ENCODE data around the gene DNM2.
A peak's percentile ranks its signal among the peaks of the same experiment; 100 is the strongest.
"Not testable (repeated sequence)": the region's sequence is repeated elsewhere in the genome, so short reads cannot be mapped to it uniquely, and the experiment has no call there.

DNM2 gene

DNA sequence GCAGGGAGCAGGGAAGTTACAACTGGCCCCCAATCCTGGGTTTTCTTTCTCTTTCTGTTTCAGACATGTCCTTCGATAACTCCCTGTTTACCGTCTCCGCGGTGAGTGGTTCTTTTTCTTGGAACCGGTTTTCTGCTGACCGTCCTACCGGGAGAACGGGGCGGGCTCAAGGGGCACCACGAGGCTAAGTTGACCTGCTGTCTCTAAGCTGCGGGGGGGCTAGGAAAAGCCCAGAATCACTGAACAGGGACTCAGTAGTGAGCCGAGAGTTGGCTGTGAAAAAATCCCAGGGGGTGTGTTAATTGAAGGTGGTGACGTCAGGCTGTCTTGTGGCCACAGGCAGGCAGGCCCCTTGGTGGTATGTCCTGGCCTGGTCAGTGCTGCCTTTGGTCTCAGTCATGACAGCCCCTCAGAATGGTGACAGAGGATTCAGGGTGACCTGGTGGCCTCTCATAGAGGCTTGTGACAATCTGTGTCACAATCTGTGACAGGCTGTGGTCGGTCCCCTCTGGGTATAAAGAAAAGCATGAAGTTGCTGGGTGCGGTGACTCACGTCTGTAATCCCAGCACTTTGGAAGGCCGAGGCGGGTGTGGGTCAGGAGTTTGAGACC is 145.3 kb downstream of the DNM2 start:
- no peak for DNase-seq (ENCODE audit: low read depth in 2 of 2)

DNA sequence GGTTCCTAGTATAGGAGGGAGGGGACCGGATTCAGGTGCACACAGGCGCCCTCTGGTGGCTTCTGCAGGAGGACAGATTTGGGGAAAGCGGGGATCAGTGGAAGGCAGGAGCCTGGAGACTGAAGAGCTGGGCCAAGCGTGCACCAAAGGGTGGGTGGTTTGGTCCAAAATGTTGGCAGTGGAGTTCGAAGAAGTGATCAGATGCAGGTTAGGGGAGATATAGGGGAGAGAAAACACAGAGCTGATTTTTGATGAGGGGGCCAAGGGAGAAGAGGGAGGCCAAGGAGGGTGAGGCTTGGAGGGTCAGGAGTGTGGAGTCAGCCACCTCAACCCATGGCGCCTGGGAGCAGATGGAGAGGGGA is 146.6 kb downstream of the DNM2 start:
- peak; percentile 73 to 79 for DNase-seq (ENCODE audit: low read depth in 2 of 2)

DNA sequence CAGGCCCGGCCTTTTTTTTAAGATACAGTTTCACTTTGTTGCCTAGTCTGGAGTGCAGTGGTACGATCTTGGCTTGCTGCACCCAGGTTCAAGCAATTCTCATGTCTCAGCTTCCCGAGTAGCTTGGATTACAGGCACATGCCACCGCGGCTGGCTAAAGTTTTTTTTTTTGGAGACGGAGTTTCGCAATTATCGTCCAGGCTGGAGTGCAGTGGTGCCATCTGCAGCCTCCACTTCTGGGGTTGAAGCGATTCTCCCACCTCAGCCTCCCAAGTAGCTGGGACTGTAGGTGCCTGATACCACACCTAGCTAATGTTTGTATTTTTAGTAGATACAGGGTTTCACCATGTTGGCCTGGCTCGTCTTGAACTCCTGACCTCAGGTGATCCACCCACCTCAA is 148.6 kb downstream of the DNM2 start:
- no peak for DNase-seq (ENCODE audit: low read depth in 2 of 2)

DNA sequence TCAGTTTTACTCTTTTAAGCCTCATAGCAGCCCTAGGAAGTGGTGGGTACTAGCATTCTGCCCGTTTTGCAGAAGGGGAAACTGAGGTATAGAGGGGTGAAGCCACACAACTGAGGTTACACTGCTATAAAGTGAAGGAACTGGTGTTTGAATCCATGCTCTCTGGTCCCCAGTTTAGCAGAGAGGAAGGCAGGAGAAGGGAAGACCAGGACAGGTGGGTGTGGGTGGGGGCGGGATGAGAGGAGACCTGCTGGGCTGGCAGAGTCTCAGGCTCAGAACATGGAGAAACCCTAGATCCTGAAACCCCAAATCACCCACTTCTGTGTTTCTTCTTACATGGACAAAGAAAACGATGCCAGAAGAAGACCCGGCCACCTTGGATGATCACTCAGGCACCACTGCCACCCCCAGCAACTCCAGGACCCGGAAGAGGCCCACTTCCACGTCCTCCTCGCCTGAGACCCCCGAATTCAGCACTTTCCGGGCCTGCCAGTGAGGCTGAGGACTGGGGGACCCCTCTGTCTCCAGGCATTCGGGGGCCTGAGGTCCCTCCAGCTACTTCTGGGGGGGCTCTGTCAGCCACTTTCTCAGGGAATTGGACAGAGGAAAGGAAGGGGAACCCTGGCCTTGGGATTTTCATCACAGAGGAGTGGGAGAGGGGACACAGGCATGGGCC is 151.1 kb downstream of the DNM2 start:
- DNase-seq (ENCODE audit: low read depth in 2 of 2): no peak

DNA sequence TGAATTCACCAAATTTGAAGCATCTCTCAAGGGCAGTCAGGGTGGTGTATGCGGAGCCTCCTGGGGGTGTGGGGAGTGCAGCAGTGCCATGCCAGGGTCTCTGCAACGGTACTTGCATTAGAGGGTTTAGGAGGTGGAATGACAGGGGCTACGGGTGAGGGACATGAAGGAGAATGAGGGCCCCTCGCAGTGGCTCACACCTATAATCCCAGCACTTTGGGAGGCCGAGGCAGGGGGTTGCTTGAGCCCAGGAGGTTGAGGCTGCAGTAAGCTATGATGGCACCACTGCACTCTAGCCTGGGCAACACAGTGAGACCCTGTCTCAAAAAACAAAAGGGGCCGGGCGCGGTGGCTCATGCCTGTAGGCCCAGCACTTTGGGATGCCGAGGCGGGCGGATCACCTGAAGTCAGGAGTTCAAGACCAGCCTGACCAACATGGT is 152.0 kb downstream of the DNM2 start:
- DNase-seq (ENCODE audit: low read depth in 2 of 2): not testable (repeated sequence)

DNA sequence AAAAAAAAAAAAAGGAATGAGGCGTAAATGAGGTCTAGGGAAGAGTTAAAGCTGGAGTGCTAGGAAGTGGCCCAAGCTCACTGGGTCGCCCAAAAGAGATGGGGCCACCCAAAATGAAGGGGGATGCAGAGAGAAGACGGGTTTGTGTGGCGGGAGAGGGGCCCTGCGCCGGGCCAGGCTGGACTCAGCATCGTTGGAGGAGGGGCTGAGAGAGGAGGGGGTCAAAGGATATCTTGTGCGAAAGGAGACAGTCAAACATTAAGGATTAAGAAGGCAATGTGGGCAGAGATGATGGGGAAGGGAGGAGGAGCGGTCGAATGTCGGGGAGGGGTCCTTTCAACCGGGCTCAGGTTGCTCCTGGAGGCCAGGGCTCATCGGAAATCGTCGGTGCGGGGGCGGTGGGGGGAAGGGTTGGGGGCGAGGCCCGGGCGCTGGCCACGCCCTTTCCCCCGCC is 152.6 kb downstream of the DNM2 start:
- no peak for DNase-seq (ENCODE audit: low read depth in 2 of 2)

DNA sequence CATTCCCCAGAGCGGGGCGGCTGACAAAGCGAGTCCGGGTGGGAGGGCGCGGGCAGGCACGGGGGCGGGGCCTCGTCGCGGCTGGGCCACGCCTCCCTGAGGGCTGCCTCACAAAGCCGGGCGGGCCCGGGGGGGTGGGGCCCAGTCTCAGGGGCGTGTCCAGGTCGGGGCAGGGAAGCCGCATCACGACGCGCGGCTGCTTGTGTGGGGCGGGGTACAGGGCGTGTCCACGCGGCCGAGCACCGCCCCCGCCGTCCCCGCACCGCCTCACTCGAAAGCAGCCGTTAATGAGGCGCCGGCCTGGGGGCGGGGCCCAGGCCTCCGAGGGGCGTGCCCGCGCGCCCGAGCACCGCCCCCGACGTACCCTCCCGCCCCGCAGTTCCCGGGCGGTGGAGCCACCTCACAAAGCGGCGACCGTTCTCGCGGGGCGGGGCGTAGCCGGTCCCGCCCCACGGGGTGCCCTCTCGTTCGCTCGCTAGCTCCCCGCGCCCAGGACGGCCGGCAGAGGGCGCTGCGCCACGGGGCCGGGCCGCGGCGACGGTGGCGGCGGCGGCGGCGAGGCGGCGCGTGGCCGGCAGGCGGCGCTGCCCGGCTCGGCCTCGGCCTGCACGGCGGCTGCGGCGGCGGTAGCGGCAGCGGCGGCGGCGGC is 153.2 kb downstream of the DNM2 start, which contains the start of gene CARM1:
Gene CARM1, plus strand, starts transcription at position 599 of the 649 bp plus-strand sequence. CDS start 150 bp downstream, outside the sequence.
- peak; percentile 99 for DNase-seq (ENCODE audit: low read depth in 2 of 2)

DNA sequence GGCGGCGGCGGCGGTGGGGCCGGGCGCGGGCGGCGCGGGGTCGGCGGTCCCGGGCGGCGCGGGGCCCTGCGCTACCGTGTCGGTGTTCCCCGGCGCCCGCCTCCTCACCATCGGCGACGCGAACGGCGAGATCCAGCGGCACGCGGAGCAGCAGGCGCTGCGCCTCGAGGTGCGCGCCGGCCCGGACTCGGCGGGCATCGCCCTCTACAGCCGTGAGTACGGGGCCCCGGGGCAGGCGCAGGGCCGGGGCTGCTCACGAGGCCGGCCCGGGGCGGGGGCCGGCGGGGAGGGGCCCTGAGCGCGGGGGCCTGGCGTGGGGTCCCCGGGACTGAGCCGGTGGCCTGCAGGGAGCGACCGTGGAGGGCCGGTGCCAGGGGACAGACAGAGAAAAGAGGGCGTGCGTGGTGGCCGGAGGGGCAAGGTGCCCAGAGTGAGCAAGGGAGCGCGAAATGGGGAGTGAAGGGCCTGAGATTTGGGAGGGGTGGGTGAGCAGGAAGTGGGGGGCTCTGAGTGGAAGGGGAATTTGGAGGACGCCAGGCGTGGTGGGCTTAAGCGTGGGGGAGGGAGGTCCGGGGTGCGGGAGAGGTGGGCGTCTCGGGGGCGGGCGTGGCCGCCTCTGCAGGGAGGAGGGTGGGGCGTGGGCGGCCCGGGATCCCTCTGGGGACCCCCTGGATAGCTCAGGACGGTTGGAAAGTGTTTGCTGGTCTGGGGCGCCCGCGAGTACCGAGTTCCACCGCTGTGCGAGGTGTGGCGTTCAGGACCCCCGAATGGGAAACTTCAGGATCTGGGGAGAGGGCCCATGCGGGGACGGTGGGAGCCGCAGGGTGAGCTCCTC is 154.0 kb downstream of the DNM2 start:
- peak; percentile 13 to 16 for DNase-seq (ENCODE audit: low read depth in 2 of 2)

DNA sequence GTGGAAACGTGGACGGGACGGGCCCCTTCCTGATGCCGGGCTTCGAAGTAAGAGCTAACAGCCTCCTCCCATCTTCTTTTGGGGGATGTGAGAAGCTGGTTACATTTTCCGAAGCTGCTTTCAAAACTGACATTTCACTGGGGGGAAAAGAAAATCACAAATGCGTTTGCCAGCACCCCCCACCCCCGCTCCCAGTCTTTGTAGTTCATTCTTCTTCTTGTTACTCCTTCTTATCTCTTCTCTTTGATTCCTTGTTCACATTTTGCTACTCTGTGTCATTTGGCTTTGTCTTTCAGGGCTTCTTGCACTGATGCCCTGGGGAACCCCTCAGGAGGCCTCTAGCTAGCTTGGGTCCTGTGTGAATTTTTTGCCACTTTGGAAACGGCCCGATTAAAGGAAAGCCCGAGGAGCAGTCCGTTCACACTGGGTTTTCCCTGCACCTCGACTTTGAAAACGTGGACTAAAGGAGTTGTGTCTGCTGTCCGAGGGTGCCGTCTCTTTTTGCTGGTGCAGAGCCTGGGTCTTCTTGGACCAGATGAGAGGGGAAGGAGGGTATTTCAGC is 154.7 kb downstream of the DNM2 start:
- DNase-seq (ENCODE audit: low read depth in 2 of 2): no peak

DNA sequence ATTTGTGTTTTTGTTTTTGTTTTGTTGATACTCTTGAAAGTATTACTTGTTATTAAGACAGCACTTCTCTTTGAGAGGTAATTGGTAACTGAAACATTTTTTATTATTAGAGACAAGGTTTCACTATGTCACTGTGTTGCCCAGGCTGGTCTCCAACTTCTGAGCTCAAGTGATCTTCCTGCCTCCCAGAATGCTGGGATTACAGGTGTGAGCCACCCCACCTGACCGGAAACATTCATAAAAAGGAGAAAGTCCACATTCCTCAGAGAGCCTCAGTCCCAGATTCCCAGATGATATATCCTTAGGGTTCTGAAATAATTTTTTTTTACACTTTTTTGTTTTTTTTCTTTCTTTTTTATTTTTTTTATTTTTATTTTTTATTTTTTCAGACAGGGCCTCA is 156.1 kb downstream of the DNM2 start:
- DNase-seq (ENCODE audit: low read depth in 2 of 2): no peak

DNA sequence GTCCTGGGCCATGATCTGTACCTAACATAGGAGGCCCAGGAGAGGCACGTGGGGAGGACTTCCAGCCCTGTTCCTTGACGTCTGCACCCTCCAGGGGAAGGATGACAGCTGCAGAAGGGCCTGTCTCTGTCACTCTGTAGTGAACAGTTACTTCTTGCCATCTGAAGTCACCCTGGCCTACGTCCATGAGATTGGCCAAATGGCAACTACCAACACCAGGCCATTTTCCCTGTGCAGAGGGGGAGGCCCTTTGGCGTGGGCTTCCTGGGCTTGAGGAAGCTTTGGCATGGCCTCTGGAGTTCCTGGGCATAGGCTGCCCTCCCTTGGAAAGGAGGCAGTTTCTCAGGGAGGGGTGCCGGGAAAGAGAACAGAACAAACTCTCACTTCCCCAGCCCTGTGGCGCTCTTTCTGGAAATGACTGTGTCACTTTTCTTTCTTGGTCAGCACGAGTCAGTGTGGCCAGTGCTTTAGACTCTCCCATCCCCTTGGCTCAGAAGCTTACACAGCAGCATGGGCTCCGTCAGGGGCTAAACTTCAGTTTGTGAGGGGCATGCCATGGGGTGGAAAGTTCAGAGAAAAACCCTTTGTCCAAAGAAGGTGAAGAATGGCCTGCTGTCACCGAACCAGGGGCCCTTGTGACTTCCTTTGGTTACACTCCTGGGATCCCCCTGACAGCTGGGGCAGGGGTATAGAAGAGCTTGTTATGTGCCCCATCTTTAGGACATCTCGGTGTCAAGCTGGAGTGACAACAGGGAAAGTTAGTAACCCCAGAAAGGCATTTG is 158.8 kb downstream of the DNM2 start:
- peak in 1 of 2 donors; percentile 5 for DNase-seq (ENCODE audit: low read depth in 2 of 2)

DNA sequence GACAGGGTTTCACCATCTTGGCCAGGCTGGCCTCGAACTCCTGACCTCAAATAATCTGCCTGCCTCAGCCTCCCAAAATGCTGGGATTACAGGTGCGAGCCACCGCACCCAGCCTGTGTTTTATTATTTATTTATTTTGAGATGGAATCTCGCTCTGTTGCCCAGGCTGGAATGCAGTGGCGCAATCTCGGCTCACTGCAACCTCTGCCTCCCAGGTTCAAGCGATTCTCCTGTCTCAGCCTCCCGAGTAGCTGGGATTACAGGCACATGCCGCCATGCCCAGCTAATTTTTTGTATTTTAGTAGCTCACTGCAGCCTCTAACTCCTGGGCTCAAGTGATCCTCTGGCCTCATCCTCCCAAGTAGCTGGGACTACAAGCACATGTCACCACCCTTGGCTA is 159.7 kb downstream of the DNM2 start:
- DNase-seq (ENCODE audit: low read depth in 2 of 2): not testable (repeated sequence)

DNA sequence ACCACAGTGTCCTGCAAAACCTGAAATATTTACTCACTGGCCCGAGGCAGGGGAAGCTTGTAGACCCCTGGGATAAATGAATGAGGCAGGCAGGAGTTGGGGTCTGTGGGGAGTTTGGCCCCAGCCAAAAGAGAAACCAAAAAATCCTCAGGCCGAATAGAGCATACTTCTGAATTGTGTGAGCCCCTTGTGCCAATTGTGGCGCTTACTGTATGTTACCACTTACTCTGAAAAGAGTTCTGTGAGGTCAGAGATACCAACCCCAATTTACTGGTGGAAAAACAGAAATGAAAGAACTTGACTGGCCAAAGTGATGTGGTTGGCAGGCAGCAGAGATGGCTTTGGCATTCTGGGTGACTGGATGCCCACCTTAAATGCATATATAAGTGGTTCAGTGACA is 160.4 kb downstream of the DNM2 start:
- no peak for DNase-seq (ENCODE audit: low read depth in 2 of 2)

Data from stimulated activated CD8-positive, alpha-beta memory T cell treated with anti-CD3 and anti-CD28 coated beads, Interleukin-2, amount 100 ng/mL, for 48 hours (primary cell).